Suprapubic skin (tissue), 4 donors: ENCODE measurements around the gene PPFIA4.

Source experiments
- EP300 ChIP-seq: sonication (generic); formaldehyde crosslinking; IDR thresholded peaks from one replicate; pipeline ENCODE4 v1.6.1; 2017; ENCODE audit warnings: antibody characterized with exemption
- POLR2A ChIP-seq, 2 donors: fragments of 450-650 bp; IDR thresholded peaks; one replicate each; pipeline ENCODE4 v1.6.1; 2017; ENCODE audit warnings: antibody characterized with exemption in 2 of 2, mild to moderate bottlenecking in 2 of 2, moderate library complexity in 2 of 2
- POLR2AphosphoS5 ChIP-seq, 3 donors: sonication (generic); formaldehyde crosslinking; IDR thresholded peaks; one replicate each; pipeline ENCODE4 v1.6.1; 2017; ENCODE audit warnings: antibody characterized with exemption in 3 of 3
- TF ChIP-seq, protein P1 (sequence below), 2 donors: fragments of 200-600 bp in 1 of 2; fragments of 450-650 bp in 1 of 2; sonication (generic) in 1 of 2; IDR thresholded peaks; one replicate each; pipeline ENCODE4 v1.5.1; 2016 to 2019; ENCODE audit warnings: antibody characterized with exemption in 2 of 2, mild to moderate bottlenecking in 1 of 2, moderate library complexity in 1 of 2

DNA sequence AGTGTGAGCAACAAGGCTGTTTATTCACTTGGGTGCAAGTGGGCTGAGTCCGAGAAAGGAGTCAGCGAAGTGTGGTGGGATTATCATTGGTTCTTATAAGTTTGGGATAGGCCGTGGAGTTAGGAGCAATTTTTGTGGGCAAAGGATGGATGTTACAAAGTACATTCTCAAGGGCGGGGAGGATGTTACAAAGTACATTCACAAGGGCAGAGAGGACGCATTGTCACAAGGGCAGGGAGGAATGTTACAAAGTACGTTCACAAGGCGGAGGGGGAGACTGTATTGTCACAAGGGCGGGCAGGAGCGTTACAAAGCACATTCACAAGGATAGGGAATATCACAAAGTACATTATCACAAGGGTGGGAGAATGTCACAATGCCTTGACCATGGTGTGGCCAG, 24.3 kb upstream of the PPFIA4 start:
- TF ChIP-seq, protein P1, sequence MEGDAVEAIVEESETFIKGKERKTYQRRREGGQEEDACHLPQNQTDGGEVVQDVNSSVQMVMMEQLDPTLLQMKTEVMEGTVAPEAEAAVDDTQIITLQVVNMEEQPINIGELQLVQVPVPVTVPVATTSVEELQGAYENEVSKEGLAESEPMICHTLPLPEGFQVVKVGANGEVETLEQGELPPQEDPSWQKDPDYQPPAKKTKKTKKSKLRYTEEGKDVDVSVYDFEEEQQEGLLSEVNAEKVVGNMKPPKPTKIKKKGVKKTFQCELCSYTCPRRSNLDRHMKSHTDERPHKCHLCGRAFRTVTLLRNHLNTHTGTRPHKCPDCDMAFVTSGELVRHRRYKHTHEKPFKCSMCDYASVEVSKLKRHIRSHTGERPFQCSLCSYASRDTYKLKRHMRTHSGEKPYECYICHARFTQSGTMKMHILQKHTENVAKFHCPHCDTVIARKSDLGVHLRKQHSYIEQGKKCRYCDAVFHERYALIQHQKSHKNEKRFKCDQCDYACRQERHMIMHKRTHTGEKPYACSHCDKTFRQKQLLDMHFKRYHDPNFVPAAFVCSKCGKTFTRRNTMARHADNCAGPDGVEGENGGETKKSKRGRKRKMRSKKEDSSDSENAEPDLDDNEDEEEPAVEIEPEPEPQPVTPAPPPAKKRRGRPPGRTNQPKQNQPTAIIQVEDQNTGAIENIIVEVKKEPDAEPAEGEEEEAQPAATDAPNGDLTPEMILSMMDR (IDR thresholded peaks at IDR 0.05), result no peak
- no peak for TF ChIP-seq POLR2A (IDR thresholded peaks at IDR 0.05)
- TF ChIP-seq POLR2AphosphoS5 (IDR thresholded peaks at IDR 0.05), result no peak
- no peak for TF ChIP-seq EP300
